Left cardiac atrium (tissue), 4 donors: Measurements from ENCODE around the gene TEX30. TPM values are rescaled to one million over a fixed set of nuclear protein-coding genes. Genes with fewer than 3 reads are reported as not detected.

Source experiments
- ATAC-seq, 2 donors: fragments of 200-7000 bp; cut with Tn5 transposase; one replicate each; pipeline ENCODE4 v1.9.1; 2020; ENCODE audit warnings: mild to moderate bottlenecking in 2 of 2, moderate library complexity in 2 of 2
- DNase-seq: peaks from one replicate; pipeline ENCODE4 v3.0.0-alpha.2; 2020
- intact Hi-C, 2 donors: fragments of 100-400 bp; cut with DNase I; formaldehyde crosslinking; loops; one replicate each; pipeline versions ENCODE4 v1.14.1 to v1.15.1; 2022 to 2023
- long read RNA-seq: library from polyadenylated mRNA; unstranded; transcript quantifications from one replicate; pipeline ENCODE4 v2.0.0, GENCODE V29; 2021
- total RNA-seq, 2 donors: library from RNA; stranded (reverse); fragmentation: NEBNext Ultra II Directional; extraction: Animal tissue kit (Norgen Biotek cat#: 25700); gene quantifications; one replicate each; pipeline ENCODE4 v1.2.1, GENCODE V29; 2021
- donor health status: DM: no; HTN: yes; CAD: no.
- donor health status: DM: no; HTN: yes; CAD: no; lungs with severe emphysema.
- donor health status: DM: yes; HTN: yes; CAD: no.
- donor health status: Dilated cardiomyopathy.

Gene TEX30
- total RNA-seq = 1 to 10 TPM; 9.1 to 9.2 TPM
- long read RNA-seq, transcript TEX30-206 (6 exons, 1,165 nt) = major isoform, 6 of 6 reads
- long read RNA-seq, partial matches to known transcripts = 0 of 6 reads
- long read RNA-seq, other reads (novel, unspliced or antisense) = 0 of 6 reads

DNA sequence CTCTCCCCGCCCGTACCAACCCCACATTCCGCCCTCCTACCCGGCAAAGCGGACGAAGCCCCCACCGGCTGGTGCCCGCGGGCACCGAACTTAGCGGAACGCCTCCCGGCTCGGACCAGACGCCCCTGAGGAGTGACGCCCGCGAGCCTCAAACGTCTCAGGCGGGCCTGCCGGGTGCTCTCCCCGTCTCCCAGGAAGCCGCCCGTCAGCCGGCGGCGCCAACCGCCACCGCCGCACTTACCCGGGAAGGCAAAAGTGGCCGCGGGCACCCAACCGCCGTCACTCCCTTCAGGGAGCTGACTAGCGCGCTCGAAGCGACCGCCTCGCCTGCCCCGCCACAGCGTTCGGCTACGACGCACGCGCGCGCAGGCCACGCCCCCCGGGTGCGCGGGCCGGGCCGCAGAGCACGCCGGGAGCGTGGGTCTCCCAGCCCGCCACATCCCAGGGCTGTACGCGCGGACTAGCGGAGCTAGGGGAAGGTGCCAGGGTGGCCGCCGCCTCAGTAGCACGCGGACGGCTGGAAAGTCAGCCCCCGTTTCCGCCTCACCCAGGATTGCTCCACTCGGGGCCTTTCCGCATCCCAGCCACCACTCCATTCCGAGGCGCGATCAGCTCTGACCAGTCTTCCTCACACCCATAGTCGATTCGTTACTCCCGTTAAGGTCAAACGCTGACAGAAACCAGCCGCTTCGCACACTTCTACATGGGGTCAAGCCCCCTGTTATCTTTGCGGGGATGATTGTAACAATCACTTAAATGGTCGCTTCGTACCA, at the start of gene TEX30:
Gene TEX30, minus strand, starts transcription at position 346 of the 773 bp plus-strand sequence. CDS start 3,760 bp downstream, outside the sequence.
- intact Hi-C loops = loop anchor here in 1 of 2 donors (2.0 to 10.0 kb wide), 2 partner anchors 27 to 71 kb away; partner anchors contain the start of gene ERCC5
- ATAC-seq (peak; percentile 99 to 100), DNase-seq (peak; percentile 89)

DNA sequence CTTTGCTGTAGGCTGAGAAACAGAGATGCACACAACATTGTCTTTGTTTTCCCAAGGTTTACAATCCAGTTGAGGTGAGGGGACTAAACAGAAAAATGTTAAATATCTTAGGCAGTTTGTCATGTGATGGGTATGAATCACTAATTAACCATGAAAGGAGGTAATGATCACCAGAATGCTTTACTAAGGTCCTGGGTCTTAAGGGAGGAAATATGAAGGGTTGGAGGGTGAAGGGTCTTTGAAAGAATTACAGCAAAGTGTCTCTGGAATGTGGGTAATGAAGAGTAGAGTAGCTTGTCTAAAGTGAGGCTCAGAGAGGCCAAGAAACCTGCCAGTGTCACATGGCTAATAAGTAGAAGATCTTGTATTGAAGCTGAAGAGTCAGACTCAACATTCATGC, 44.3 kb upstream of the TEX30 start:
- intact Hi-C loops = no loop called here
- DNase-seq = no peak
- no peak for ATAC-seq

DNA sequence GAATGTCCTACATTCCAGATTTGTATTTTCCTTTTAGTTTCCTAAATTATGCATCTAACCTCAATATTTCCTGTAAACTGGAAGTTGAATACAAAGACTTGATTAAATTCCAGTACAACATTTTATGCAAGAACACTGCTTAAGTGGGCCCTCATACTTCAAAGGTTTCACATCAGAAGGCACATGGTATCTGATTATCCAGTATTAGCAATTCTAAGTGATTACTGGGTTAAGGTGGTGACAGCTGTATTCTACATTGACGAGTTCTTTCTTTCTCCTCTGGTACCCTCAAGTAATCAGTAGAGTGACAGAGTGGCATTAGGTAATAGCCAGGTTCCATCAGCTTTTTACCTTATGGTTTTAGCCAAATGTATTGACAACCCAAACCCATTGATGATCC, 43.7 kb upstream of the TEX30 start:
- intact Hi-C loops = no loop called here
- no peak for DNase-seq
- ATAC-seq = no peak

DNA sequence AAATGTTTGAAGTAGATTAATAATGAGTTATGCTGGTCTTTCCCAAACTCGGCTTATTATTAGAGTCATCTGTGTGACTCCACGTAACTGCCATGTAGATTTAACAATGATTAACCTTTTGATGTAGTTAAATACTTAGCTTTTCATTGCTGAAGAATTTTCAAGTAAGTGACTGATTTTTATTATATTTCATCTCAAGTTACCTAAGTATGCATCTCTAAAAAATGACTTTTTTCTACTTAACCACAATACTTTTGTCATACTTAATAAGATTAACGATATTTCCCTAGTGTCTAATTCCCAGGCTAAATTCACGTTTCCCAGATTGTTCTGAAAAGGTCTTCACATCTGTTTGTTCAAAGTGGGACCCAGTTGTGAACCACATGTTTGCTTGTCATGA, 43.1 kb upstream of the TEX30 start:
- no peak for DNase-seq
- ATAC-seq = no peak
- intact Hi-C loops = no loop called here

DNA sequence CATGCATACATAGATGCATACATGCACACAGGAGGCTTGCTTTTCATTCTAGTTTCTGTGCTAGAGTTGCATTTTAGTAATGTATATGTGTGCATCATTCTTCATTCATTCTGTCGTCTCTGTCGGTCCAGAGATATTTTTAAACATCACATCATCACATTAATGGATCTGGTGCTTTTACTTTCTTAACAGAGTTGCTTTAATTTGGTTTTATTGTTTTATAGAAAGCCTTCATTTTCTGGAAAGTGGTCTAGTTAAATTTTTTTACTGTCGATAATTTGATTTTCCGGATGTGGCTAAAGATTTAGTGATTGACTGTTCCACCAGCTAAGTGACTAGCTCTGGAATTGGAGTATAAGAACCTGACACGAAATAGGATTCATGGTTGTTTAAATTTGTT, 42.2 kb upstream of the TEX30 start:
- intact Hi-C loops = no loop called here
- DNase-seq (no peak), ATAC-seq (no peak)

DNA sequence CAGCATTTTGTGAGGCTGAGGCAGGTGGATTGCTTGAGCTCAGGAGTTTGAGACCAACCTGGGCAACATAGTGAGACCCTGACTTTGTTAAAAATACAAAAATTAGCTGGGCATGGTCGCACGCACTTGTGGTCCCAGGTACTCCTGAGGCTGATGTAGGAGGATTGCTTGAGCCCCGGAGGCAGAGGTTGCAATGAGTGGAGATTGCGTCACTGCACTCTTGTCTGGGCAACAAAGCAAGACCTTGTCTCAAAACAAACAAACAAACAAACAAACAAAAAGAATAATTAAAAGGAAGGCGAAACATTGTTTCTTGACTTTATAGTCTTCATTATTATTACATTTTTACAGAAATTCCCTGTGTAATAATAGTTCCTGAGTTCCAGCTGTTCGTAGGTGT, 41.2 kb upstream of the TEX30 start:
- intact Hi-C loops = no loop called here
- ATAC-seq = no peak
- no peak for DNase-seq

DNA sequence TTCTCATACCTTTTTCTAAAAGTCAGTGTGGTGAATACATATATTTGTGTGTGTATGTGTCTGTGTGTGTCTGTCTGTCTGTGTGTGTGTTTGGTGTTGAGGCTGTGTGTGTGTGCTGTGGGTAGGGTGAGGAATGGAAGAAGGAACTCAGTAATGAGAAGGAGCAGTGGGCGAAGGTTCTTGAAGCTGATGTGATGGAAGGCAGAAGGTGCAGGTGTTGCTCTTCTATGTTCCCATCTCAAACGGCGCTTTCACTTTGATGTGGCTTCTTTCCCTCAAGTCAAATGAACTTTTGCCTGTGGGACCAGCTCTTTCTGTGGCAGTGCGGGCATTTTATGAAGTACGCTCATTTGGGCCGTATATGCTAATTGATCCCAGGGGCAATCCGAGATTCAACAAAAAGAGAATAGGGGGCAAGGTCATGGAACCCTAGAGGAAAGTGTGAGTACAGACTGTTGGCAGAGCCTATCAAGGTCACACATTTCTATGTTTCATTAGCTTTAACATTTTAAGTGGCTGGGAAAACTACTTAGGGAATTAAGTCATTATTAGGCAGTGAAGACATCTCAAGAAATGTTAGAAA, 40.5 kb upstream of the TEX30 start:
- no peak for DNase-seq
- intact Hi-C loops = no loop called here
- ATAC-seq = no peak

DNA sequence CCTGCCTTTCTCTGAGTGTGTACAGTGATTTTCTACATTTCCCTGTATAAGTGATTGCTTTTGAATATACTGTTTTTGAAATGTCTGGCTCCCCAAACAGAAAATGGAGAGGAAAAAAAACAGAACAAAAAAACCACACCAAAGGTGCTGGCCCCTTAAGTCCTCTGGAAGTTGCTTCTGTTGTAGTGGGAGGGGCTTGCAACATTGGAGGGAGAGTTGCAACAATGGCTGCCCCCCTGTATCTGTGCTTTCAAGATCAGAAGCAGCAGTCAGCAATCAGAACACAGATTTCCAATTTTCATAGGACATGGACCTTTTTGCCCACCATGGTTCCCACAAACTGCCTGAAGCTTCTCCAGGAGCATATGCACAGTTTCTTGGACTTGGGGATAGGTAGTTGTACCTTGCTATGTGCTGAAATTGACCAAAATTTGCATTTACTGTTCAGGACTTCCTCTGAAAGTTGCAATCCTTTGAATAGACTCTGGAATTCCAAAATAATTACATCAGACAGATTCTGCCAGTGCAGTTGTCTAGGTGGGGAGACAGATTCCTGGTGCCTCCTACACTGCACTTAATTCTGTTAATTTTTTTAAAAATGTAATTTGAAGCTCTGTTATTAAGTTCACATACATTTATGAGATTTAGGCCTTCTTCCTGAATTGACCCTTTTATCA, 39.2 kb upstream of the TEX30 start:
- DNase-seq = no peak
- ATAC-seq = peak in 1 of 2 donors; percentile 32
- intact Hi-C loops = no loop called here

DNA sequence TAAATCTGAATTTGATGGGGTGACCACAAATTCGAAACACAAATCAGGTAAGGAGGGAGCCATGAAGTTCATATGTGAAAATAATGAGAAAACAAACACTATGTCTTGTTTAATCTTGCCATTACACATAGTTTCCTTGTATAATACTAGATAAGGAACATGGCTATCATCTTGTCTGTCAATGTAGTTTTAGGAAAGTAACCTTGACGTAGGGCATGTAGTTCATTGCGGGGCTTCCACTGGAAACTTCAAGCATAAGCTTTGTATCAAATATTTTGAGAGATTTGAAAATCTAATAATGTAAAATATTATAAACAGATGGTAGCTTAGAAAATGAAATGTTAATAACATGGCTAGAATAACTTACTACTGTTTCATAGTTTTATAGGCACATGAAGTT, 34.1 kb upstream of the TEX30 start:
- DNase-seq (no peak), ATAC-seq (no peak)
- intact Hi-C loops = loop anchor here in 1 of 2 donors (10.0 kb wide), 1 partner anchor 213 kb away; the partner anchor contains the start of gene TPP2

DNA sequence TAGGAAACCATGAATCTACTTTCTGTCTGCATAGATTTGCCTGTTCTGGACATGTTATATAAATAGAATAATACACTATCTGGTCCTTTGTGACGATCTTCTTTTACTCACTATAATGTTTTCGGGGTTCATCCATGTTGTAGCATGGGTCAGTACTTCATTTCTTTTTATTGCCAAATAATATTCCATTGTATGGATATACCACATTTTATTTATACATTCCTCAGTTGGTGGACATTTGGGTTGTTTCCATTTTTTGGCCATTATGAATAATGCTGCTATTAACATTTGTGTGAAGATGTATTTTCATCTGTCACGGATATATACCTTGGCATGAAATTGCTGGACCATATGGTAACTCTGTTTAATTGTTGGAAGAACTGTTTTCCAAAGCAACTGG, 32.1 kb upstream of the TEX30 start:
- ATAC-seq (no peak), DNase-seq (no peak)
- intact Hi-C loops = loop anchor here in 1 of 2 donors (10.0 kb wide), 1 partner anchor 211 kb away; the partner anchor contains the start of gene TPP2

DNA sequence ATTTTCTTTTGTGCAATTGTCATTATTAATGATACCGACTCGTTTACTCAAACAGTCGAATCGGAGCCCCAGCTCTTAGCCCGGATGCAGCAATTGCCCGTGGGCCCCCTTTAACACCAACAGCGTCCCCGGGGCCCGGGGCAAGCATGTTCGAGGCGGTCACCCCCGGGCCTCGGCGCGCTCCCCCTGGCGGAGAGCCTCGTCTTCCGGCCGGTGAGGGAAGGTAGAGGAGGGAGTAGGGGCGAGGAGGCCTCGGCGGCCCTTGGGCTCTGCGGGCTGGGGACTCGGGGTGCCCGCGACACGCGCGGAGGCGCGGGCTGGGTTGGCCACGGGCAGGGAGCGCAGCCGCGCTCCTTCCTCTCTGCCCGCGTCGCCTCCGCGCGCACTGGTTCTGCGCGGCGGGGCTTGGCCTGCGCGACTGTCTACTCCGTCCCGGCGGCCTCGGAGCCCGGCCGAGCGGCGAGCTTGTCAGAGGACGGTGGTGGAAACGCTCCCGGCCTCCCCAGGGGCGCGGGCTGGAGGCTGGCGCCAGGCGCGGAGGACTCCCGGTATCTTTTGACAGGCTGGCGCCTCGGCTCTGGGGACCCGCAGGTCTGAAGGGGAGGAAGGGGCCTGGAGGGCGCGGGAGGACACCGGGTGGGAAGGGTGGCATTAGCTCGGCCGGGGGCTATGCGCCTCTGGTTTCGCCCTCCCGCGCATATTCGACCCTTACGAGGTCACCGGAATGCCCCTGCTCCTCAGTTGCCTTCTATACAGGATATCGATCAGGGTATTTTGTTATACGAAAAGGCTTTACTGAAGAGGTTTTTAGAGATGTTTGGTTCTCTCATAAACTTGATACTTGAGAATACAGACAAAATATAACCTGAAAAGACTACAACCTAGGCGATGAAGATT, 26.8 kb upstream of the TEX30 start:
- ATAC-seq (peak; percentile 85 to 88), DNase-seq (peak; percentile 83)
- intact Hi-C loops = loop anchor here in 1 of 2 donors (2.0 to 10.0 kb wide), 2 partner anchors 26 to 206 kb away; partner anchors contain the start of gene TPP2

DNA sequence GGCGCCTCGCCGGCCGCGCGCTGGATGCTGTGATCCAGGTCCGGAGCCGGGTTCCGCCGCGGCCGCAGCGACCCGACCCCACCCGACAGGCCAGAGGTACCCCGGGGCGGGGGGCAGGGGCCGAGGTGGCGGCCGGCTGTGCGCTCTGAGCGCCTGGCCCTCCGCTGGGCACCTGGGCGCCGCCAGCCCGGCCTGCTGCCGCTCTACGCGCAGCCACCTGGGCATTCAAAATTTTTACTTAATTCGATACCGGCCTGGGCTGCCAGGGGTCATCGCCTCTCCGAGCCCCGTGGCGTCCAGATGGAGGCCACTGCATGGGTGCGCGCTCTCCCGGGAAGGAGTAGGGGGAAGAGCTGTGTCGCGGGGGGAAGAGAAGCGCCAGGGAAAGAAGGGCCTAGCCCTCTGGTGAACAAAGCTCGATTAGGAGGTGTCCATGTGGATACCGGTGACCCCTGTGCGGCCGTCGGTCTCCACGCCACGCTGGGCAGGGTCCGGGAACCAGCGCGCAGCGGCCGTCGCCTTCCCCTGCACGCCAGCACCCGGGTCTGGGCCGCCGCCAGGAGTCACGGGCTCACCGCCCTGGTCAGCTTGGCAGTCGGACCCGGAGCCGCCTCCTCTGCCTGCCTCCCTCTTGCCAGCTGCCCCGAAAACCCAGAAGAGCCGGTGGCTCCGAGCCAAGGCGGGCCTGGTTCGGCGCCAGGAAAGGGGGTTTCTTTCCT, 26.0 kb upstream of the TEX30 start:
- DNase-seq = peak; percentile 52
- intact Hi-C loops = loop anchor here in 1 of 2 donors (2.0 to 10.0 kb wide), 2 partner anchors 25 to 205 kb away; partner anchors contain the start of gene TPP2
- ATAC-seq = peak; percentile 33 to 58

DNA sequence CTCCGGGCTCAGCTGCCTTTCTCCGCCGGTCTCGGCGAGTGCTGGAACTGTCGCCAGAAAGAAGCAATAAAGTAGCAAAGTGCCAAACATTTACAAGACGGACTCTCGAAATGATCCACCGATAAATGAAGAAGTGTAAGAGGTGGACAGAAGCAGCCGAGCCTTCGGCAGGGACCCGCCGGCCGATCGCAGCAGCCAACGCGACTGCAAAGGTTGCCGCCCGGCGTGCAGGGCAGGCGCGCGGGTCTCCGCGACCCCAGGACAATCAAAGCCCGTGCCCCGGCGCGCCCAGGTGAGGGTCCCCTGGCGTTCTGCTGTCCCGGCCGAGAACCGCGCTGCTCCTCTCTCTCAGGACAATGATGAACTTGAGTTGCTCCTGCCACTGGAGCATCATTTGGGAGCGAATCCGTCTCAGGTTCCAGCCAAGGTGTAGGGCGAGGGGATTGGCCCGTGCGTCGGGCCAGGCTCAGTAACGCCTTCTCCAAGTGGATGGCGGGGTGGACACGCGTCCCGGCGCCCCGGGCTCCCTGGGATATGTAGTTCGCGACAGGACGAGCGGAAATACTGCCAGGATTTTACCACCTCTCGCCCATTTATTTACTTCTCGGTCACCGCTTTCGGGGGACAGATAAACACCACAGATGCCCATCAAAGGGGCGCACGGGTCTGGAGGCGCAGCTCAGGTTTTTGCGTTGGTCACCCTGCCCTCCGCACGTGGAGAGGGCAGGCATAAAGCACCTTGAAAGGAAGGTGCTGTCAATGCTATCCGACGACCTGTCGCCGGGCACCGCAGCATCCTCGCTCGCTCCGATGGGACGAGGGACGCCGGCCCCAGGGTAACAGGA, 25.2 kb upstream of the TEX30 start, which contains the start of the genes BIVM and POGLUT2:
Gene BIVM, plus strand, starts transcription at position 539 of the 845 bp plus-strand sequence. CDS start 8,149 bp downstream, outside the sequence.
Gene POGLUT2, minus strand, starts transcription at position 396 of the 845 bp plus-strand sequence. Its CDS starts 306 bp downstream, at position 90.
- peak; percentile 94 for DNase-seq
- intact Hi-C loops = no loop called here

DNA sequence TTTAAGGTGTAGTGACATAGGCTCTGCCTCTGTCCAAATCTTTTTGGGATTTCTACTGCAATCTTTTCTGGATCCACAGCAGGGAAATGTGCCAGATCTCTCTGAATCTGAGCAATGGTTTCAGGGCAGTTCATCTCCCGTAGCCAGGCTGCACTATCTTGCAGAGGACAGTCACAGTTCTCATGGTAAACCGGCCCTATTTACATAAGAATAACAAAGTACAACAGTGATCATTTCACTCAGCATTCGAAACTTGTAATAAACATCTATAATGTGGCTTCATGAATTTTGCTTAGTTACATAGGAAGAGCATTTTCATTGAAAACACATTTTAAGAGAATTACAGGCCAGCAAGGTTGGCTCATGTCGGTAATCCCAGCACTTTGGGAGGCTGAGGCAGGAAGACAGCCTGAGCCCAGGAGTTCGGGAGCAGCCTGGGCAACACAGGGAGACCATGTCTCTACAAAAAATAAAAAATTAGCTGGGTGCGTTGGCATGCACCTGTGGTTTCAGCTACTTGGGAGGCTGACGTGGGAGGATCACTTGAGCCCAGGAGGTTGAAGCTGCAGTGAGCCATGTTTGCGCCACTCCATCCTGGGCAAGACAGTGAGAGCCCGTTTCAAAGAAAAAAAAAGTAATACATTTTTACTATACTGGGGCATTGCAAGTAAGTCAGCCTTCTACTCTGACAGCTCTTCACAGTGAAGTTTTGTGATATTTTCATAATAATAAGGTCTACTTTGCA, 20.2 kb upstream of the TEX30 start:
- intact Hi-C loops = no loop called here
- ATAC-seq (no peak), DNase-seq (no peak)

More for the DNA sequence above, 25.2 kb upstream of the TEX30 start, which contains the start of the genes BIVM and POGLUT2:
- peak; percentile 95 to 96 for ATAC-seq

DNA sequence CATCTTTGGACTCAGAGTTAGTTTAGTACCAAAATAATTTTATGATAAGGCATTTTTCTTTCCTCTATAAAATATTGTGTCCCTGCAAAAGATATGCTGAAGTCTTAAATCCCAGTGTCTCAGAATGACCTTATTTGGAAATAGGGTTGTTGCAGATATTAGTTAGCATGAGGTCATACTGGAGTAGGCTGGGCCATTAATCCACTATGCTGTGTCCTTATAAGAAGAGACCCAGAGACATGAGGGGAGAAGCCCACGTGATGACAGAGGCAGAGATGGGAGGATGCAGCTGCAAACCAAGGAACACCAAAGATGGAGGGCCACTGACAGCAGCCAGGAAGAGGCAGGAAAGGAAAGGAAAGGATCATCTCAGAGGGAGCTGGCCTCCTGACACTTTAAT, 18.8 kb upstream of the TEX30 start:
- DNase-seq (no peak), ATAC-seq (no peak)
- intact Hi-C loops = no loop called here

DNA sequence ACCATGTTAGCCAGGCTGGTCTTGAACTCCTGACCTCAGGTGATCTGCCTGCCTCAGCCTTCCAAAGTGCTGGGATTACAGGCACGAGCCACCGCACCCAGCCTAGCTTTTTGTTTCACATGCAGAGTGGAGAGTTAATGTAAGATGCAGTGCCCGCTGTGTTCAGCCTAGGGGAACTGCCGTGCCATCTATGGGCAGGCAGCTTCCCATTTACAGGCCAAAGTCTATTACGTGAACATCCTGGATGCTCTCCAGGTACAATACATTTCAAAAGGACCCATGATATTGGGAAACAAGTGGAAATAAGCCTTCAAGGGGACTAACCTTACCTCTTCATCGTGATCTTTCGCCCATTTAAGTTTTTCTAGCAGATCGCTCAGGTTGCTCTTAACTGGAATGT, 15.1 kb upstream of the TEX30 start:
- no peak for DNase-seq
- no peak for ATAC-seq
- intact Hi-C loops = no loop called here
